Stimulated activated CD8-positive, alpha-beta memory T cell treated with anti-CD3 and anti-CD28 coated beads, Interleukin-7, amount 100 ng/mL, for 4 hours (primary cell): ENCODE measurements around the gene CDH4.

Experiments used
- DNase-seq, 2 donors: peaks; one replicate each; pipeline ENCODE4 v3.0.0-alpha.2; 2020; ENCODE audit warnings: low read depth in 2 of 2

The CDH4 gene

GRCh38 chr20:61281286-61281795 is 29.3 kb downstream of the CDH4 start:
- DNase-seq, result no peak

- DNase-seq, result no peak
Measured at GRCh38 chr20:61284752-61285151, 32.7 kb downstream of the CDH4 start.

- DNase-seq, result no peak
Measured at GRCh38 chr20:61285152-61285645, 33.1 kb downstream of the CDH4 start.

GRCh38 chr20:61285691-61286090 is 33.6 kb downstream of the CDH4 start:
- DNase-seq, result no peak

- DNase-seq, result no peak
Measured at GRCh38 chr20:61287583-61288275, 35.7 kb downstream of the CDH4 start.

GRCh38 chr20:61288331-61288784 is 36.3 kb downstream of the CDH4 start:
- no peak for DNase-seq

GRCh38 chr20:61289166-61289565 is 37.1 kb downstream of the CDH4 start:
- DNase-seq, result no peak

- no peak for DNase-seq
Measured at GRCh38 chr20:61290721-61291120, 38.7 kb downstream of the CDH4 start.

GRCh38 chr20:61291166-61291829 is 39.2 kb downstream of the CDH4 start:
- DNase-seq, result no peak

GRCh38 chr20:61292391-61292790 is 40.3 kb downstream of the CDH4 start:
- no peak for DNase-seq

- DNase-seq, result no peak
Measured at GRCh38 chr20:61292821-61293612, 41.0 kb downstream of the CDH4 start.

GRCh38 chr20:61293951-61294350 is 41.9 kb downstream of the CDH4 start:
- no peak for DNase-seq

- no peak for DNase-seq
Measured at GRCh38 chr20:61295249-61295648, 43.2 kb downstream of the CDH4 start.

GRCh38 chr20:61295682-61296628 is 43.9 kb downstream of the CDH4 start:
- no peak for DNase-seq

GRCh38 chr20:61296629-61297019 is 44.6 kb downstream of the CDH4 start:
- DNase-seq, result no peak

- DNase-seq, result no peak
Measured at GRCh38 chr20:61297491-61297890, 45.4 kb downstream of the CDH4 start.

- DNase-seq, result no peak
Measured at GRCh38 chr20:61297986-61298385, 45.9 kb downstream of the CDH4 start.

GRCh38 chr20:61298661-61299060 is 46.6 kb downstream of the CDH4 start:
- no peak for DNase-seq

- DNase-seq, result no peak
Measured at GRCh38 chr20:61299104-61299503, 47.0 kb downstream of the CDH4 start.

GRCh38 chr20:61299618-61300017 is 47.6 kb downstream of the CDH4 start:
- DNase-seq, result no peak

GRCh38 chr20:61300293-61300692 is 48.2 kb downstream of the CDH4 start:
- DNase-seq, result no peak
